ENCODE results near the gene GNG7.
"Not testable (repeated sequence)": the region's sequence is repeated elsewhere in the genome, so short reads cannot be mapped to it uniquely, and the experiment has no call there.

GNG7 gene

DNA sequence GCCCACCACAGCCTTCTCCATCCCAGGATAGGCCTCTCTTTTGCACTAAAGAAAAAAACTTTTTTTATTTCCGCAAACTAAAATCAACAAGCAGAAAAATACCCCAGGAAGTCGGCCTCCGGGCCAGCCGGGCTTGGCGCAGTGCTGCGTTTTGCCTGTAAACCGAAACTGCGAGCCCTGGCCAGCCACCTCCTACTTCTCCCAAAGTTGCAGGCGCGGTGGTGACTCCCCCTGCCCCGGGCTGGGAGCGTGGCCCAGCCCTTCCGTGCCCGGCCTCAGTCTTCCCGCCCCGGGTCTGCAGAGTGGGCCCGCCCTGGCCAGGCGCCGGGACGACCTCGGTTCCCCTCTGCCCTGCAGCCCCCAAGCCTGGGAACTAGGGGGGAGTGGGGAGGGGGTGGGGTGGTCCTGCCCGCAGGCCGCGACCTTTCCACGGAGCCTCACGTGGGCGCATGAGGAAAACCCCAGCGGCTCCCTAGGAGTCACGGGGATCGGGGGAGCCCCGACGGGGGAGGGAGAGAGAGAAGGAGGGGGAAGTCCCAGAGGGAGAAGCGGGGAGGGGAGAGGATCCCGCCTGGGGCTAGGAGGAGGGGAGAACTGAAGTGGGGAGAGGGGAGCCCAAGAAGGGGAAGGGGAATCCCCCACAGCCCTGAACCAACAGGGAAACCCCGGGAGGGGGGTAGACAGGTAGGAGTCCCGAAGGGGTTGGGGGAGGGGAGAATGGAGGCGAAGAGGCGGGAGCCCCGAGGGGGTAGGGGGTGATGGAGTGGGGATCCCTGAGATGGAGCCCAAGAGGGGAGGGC is 223.5 kb downstream of the GNG7 start:
- DNase-seq, result peak; percentile 75 to 78

- DNase-seq, result peak; percentile 51 to 66
Measured at GRCh38 chr19:2478278-2478755, 224.2 kb downstream of the GNG7 start.

GRCh38 chr19:2477732-2478191 is 224.7 kb downstream of the GNG7 start:
- peak in 1 of 2 donors; percentile 19 for DNase-seq

DNA sequence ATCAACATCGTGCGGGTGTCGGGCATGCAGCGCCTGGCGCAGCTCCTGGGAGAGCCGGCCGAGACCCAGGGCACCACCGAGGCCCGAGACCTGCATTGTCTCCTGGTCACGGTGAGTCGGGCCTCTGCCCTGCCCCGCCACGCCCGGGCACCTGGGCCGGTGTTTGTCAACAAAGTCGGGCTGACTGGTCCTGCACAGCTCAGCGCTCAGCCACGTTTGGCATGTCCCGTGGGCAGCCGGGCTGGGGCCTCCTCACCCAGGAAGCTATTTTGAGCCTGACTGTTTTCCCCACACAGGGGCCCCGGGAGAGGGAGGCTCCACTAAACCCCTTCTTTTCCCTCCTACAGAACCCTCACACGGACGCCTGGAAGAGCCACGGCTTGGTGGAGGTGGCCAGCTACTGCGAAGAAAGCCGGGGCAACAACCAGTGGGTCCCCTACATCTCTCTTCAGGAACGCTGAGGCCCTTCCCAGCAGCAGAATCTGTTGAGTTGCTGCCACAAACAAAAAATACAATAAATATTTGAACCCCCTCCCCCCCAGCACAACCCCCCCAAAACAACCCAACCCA is 225.3 kb downstream of the GNG7 start:
- DNase-seq, result peak in 1 of 2 donors; percentile 12

GRCh38 chr19:2476451-2477140 is 225.9 kb downstream of the GNG7 start:
- DNase-seq, result peak; percentile 55 to 60

GRCh38 chr19:2475702-2476450 is 226.6 kb downstream of the GNG7 start, which contains the start of gene GADD45B:
Gene GADD45B (plus strand): TSS chr19:2476127. CDS start chr19:2476359, 232 bp downstream.
- peak; percentile 97 to 98 for DNase-seq

DNA sequence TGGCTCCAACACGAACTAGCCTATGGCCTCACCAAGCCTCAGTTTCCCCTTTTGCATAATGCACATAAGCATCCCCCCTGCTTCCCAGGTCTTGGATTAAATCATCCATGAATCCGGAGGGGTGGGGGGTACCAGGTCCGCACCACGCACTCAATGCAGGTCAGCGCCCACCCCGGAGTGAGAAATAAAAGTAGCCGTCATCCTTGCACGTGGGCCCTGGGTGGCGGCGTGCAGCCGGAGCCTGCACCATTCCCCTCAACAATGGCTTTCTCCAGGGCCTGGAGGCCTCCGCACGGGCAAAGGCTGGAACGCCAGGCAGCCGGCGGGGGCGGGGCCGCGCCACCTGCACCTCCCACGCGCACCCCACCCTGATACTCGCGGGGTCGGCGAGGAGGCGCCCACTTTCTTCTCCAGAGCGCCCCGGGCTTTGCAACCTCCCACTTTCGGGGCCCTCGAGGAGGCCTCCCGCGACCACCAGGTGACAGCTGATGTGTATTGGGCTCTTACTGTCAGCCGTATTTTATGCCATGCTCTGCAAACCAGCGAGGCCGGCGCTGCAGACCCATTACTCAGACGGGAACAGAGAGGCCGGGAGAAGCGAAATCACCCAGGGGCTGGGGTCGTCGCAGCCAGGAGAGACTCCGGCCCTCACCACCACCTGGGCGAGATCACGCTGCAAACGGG is 227.3 kb downstream of the GNG7 start:
- peak; percentile 45 to 53 for DNase-seq

GRCh38 chr19:2474232-2475017 is 228.1 kb downstream of the GNG7 start:
- DNase-seq, result peak; percentile 87

GRCh38 chr19:2469915-2470200 is 232.6 kb downstream of the GNG7 start:
- DNase-seq, result not testable (repeated sequence)

DNA sequence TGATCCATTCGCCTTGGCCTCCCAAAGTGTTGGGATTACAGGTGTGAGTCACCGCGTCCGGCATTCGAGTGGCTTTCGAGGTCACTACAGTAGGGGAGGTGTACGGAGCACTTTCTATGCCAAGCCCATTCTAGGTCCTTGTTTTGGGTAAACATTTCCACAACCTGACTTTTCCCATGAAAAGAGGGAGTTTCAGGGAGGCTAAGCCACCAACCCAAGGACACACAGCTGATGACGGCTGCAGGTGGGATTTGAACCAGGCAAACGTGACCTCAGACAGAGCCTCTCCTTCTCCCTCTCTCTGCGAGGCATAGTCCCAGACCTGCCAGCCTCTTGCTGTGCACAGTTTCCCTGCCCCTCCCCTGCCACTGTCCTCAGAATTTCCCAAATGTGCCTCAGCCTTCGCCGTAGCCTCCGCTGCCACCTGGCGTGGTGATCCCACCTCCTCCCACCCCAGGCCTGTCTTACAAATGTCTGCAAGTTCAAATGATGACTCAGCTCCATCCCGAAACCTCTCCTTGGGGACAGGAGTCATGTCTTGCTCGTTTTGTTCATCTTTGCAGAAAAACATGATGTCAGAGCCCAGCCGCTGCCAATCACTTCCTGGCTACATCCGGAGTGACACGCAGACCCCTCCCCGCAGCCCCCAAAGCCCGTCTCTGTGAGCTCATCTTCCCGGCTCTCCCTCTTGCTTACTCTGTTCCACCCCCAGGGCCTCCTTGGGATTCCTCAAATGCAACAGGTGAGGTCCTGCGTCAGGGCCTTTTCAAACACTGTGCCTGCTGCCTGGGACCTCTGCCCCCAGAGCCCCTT is 233.2 kb downstream of the GNG7 start:
- peak in 1 of 2 donors; percentile 19 for DNase-seq

DNA sequence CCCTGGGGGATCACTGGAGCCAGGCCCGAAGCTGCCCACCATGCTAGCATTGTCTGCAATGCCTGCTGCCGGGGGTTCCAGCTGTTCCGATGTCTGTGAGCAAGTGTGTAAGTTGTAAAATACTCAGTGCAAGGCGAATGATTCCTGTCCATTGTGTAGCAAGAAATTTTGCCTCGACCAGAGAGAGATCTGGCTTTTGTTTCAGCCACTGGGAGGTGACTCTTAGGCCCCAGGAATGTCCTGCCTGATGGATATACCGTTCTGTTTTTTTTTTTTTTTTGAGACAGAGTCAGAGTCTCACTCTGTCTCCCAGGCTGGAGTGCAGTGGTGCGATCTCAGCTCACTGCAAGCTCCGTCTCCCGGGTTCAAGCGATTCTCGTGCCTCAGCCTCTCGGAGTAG is 233.9 kb downstream of the GNG7 start:
- no peak for DNase-seq

DNA sequence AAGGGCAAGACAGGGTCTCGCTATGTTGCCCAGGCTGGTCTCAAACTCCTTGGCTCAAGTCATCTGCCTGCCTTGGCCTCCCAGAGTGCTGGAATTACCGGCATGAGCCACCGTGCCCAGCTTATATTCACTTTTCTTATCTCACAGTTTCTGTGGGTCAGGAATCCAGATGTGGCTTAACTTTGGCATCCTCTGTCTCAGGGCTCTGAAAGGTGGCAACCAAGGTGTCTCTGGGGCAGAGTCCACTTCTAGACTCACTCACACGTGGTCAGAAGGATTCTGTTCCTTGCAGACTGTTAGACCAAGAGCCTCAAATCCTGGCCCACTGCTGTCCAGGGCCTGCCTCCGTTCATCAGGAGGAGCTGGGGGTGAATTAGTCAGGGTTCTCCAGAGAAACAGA is 238.1 kb downstream of the GNG7 start:
- DNase-seq, result no peak

- DNase-seq, result not testable (repeated sequence)
Measured at GRCh38 chr19:2463694-2464093, 238.8 kb downstream of the GNG7 start.

GRCh38 chr19:2462635-2463421 is 239.7 kb downstream of the GNG7 start:
- no peak for DNase-seq

GRCh38 chr19:2461751-2462634 is 240.5 kb downstream of the GNG7 start:
- peak; percentile 50 to 63 for DNase-seq
